Activated naive CD8-positive, alpha-beta T cell treated with anti-CD3 and anti-CD28 coated beads for 36 hours (primary cell): ENCODE results near the gene TCF7. TPM values are rescaled to one million over a fixed set of nuclear protein-coding genes. Genes with fewer than 3 reads are reported as not detected.

ENCODE experiments used
- DNase-seq: peaks from one replicate; pipeline ENCODE4 v3.0.0; 2021
- H3K27ac Mint-ChIP-seq: one replicate; pipeline ENCODE4 v1.8.0; 2022; ENCODE audit warnings: mild to moderate bottlenecking, moderate library complexity, mixed read lengths
- H3K27me3 Mint-ChIP-seq: one replicate; pipeline ENCODE4 v1.8.0; 2022; ENCODE audit warnings: mild to moderate bottlenecking, mixed read lengths
- H3K36me3 Mint-ChIP-seq: one replicate; pipeline ENCODE4 v1.8.0; 2021; ENCODE audit warnings: mild to moderate bottlenecking, mixed read lengths
- H3K4me1 Mint-ChIP-seq: one replicate; pipeline ENCODE4 v1.8.0; 2021; ENCODE audit warnings: mixed read lengths
- H3K4me3 Mint-ChIP-seq: one replicate; pipeline ENCODE4 v1.8.0; 2022; ENCODE audit warnings: mild to moderate bottlenecking, moderate library complexity, mixed read lengths
- H3K9me3 Mint-ChIP-seq: one replicate; pipeline ENCODE4 v1.8.0; 2022; ENCODE audit warnings: mixed read lengths
- total RNA-seq, 2 experiments: library from RNA; stranded (reverse); gene quantifications; one replicate each; pipeline ENCODE4 v1.2.3, GENCODE V29; 2021

TCF7 gene
- total RNA-seq, 2 experiments from 2014 or later: 66.4 to 68.7 TPM

GRCh38 chr5:134116286-134116685, 1.8 kb downstream of the TCF7 start:
- peak overlapping the region; percentile 76 for H3K4me3 Mint-ChIP-seq
- peak overlapping the region; percentile 71 for H3K27ac Mint-ChIP-seq
- peaks cover 28% of the 10 kb centered on the region for H3K36me3 Mint-ChIP-seq
- DNase-seq: no peak
- peaks cover 74% of the 10 kb centered on the region for H3K4me1 Mint-ChIP-seq
- no peaks in the 10 kb centered on the region for H3K9me3 Mint-ChIP-seq
- no peaks in the 10 kb centered on the region for H3K27me3 Mint-ChIP-seq

- no peak for DNase-seq
- Mint-ChIP-seq H3K4me1 (peaks cover 73% of the 10 kb centered on the region), H3K9me3 (no peaks in the 10 kb centered on the region), H3K27ac (peak overlapping the region; percentile 80), H3K27me3 (no peaks in the 10 kb centered on the region), H3K4me3 (peak overlapping the region; percentile 76), H3K36me3 (peaks cover 28% of the 10 kb centered on the region)
Observed at GRCh38 chr5:134116789-134117761, 2.6 kb downstream of the TCF7 start.

- peaks cover 30% of the 10 kb centered on the region for H3K36me3 Mint-ChIP-seq
Observed at GRCh38 chr5:134118212-134118835, 3.8 kb downstream of the TCF7 start.

GRCh38 chr5:134119720-134120119, 5.2 kb downstream of the TCF7 start:
- peak overlapping the region; percentile 89 for H3K27ac Mint-ChIP-seq
- DNase-seq: peak; percentile 28
- H3K9me3 Mint-ChIP-seq: no peaks in the 10 kb centered on the region
- H3K4me3 Mint-ChIP-seq: peak overlapping the region; percentile 76
- peaks cover 36% of the 10 kb centered on the region for H3K36me3 Mint-ChIP-seq
- H3K4me1 Mint-ChIP-seq: peaks cover 79% of the 10 kb centered on the region
- no peaks in the 10 kb centered on the region for H3K27me3 Mint-ChIP-seq

More at GRCh38 chr5:134118212-134118835, 3.8 kb downstream of the TCF7 start:
- Mint-ChIP-seq H3K27ac (peak overlapping the region; percentile 85), H3K4me3 (peak overlapping the region; percentile 76), H3K9me3 (no peaks in the 10 kb centered on the region), H3K4me1 (peaks cover 72% of the 10 kb centered on the region), H3K27me3 (no peaks in the 10 kb centered on the region)
- DNase-seq: no peak

GRCh38 chr5:134120386-134121138, 6.1 kb downstream of the TCF7 start:
- Mint-ChIP-seq H3K4me1 (peaks cover 87% of the 10 kb centered on the region), H3K36me3 (peaks cover 36% of the 10 kb centered on the region), H3K4me3 (peak overlapping the region; percentile 76), H3K27me3 (no peaks in the 10 kb centered on the region), H3K27ac (peak overlapping the region; percentile 89), H3K9me3 (no peaks in the 10 kb centered on the region)
- no peak for DNase-seq

GRCh38 chr5:134122530-134122929, 8.0 kb downstream of the TCF7 start:
- Mint-ChIP-seq H3K36me3 (peaks cover 32% of the 10 kb centered on the region), H3K4me1 (peaks cover 92% of the 10 kb centered on the region), H3K27me3 (no peaks in the 10 kb centered on the region), H3K9me3 (no peaks in the 10 kb centered on the region), H3K4me3 (peak overlapping the region; percentile 50), H3K27ac (peak overlapping the region; percentile 89)
- DNase-seq: no peak

- Mint-ChIP-seq H3K4me3 (peak overlapping the region; percentile 65), H3K9me3 (no peaks in the 10 kb centered on the region)
Observed at GRCh38 chr5:134123360-134123759, 8.9 kb downstream of the TCF7 start.

GRCh38 chr5:134124289-134125038, 10.0 kb downstream of the TCF7 start:
- DNase-seq: peak; percentile 29
- no peaks in the 10 kb centered on the region for H3K27me3 Mint-ChIP-seq
- H3K4me3 Mint-ChIP-seq: peak overlapping the region; percentile 68
- peaks cover 34% of the 10 kb centered on the region for H3K36me3 Mint-ChIP-seq
- H3K4me1 Mint-ChIP-seq: peaks cover 93% of the 10 kb centered on the region
- H3K27ac Mint-ChIP-seq: peak overlapping the region; percentile 89
- no peaks in the 10 kb centered on the region for H3K9me3 Mint-ChIP-seq

More at GRCh38 chr5:134123360-134123759, 8.9 kb downstream of the TCF7 start:
- no peak for DNase-seq
- Mint-ChIP-seq H3K36me3 (peaks cover 34% of the 10 kb centered on the region), H3K4me1 (peaks cover 92% of the 10 kb centered on the region), H3K27ac (peak overlapping the region; percentile 89), H3K27me3 (no peaks in the 10 kb centered on the region)

- peaks cover 93% of the 10 kb centered on the region for H3K4me1 Mint-ChIP-seq
- peaks cover 28% of the 10 kb centered on the region for H3K36me3 Mint-ChIP-seq
- no peak for DNase-seq
- H3K27me3 Mint-ChIP-seq: no peaks in the 10 kb centered on the region
- H3K27ac Mint-ChIP-seq: peak overlapping the region; percentile 89
- peak overlapping the region; percentile 68 for H3K4me3 Mint-ChIP-seq
- H3K9me3 Mint-ChIP-seq: no peaks in the 10 kb centered on the region
Observed at GRCh38 chr5:134125039-134126015, 10.8 kb downstream of the TCF7 start.

GRCh38 chr5:134127376-134127861, 12.9 kb downstream of the TCF7 start:
- Mint-ChIP-seq H3K36me3 (peaks cover 26% of the 10 kb centered on the region), H3K27me3 (no peaks in the 10 kb centered on the region), H3K4me3 (peak overlapping the region; percentile 68), H3K4me1 (peaks cover 100% of the 10 kb centered on the region), H3K27ac (peak overlapping the region; percentile 89), H3K9me3 (no peaks in the 10 kb centered on the region)
- peak; percentile 75 for DNase-seq

- H3K27ac Mint-ChIP-seq: peak overlapping the region; percentile 89
- peak overlapping the region; percentile 68 for H3K4me3 Mint-ChIP-seq
- H3K36me3 Mint-ChIP-seq: peaks cover 30% of the 10 kb centered on the region
- no peaks in the 10 kb centered on the region for H3K9me3 Mint-ChIP-seq
- no peaks in the 10 kb centered on the region for H3K27me3 Mint-ChIP-seq
- peak; percentile 62 for DNase-seq
- peaks cover 100% of the 10 kb centered on the region for H3K4me1 Mint-ChIP-seq
Observed at GRCh38 chr5:134127988-134128647, 13.6 kb downstream of the TCF7 start.

GRCh38 chr5:134128648-134128995, 14.1 kb downstream of the TCF7 start:
- Mint-ChIP-seq H3K27ac (peak overlapping the region; percentile 89), H3K4me1 (peaks cover 100% of the 10 kb centered on the region), H3K4me3 (peak overlapping the region; percentile 68), H3K9me3 (no peaks in the 10 kb centered on the region), H3K27me3 (no peaks in the 10 kb centered on the region), H3K36me3 (peaks cover 25% of the 10 kb centered on the region)
- DNase-seq: peak; percentile 17
